ENCODE results near the gene NAMPT. TPM values are rescaled to one million over a fixed set of nuclear protein-coding genes. Genes with fewer than 3 reads are reported as not detected.

The NAMPT gene
- total and polyA plus RNA-seq, 8 donors = 32.6 to 425 (median 41.0) TPM

- no peak for ATAC-seq
- Histone ChIP-seq H3K4me1 (peaks cover 0 to 36% of the 10 kb centered on the region in 2 donors), H3K27ac (no peak overlapping the region), H3K4me3 (no peak overlapping the region), H3K27me3 (no peaks in the 10 kb centered on the region), H3K36me3 (peaks cover 0 to 100% of the 10 kb centered on the region in 2 donors), H3K9me3 (no peaks in the 10 kb centered on the region)
- DNase-seq = no peak
- intact Hi-C loops (cut with DNase I) = no loop called here
- no peak for TF ChIP-seq CTCF (IDR thresholded peaks at IDR 0.05)
Observed at GRCh38 chr7:106265133-106265532, 19.6 kb downstream of the NAMPT start.

GRCh38 chr7:106262221-106262881, 22.4 kb downstream of the NAMPT start:
- no peak for TF ChIP-seq CTCF (IDR thresholded peaks at IDR 0.05)
- intact Hi-C loops (cut with DNase I) = no loop called here
- Histone ChIP-seq H3K36me3 (peaks cover 0 to 100% of the 10 kb centered on the region in 2 donors), H3K4me3 (no peak overlapping the region), H3K27ac (no peak overlapping the region), H3K27me3 (no peaks in the 10 kb centered on the region), H3K9me3 (no peaks in the 10 kb centered on the region), H3K4me1 (peaks cover 0 to 43% of the 10 kb centered on the region in 2 donors)
- DNase-seq (no peak), ATAC-seq (no peak)

GRCh38 chr7:106260136-106260561, 24.6 kb downstream of the NAMPT start:
- no peak for ATAC-seq
- peaks cover 0 to 48% of the 10 kb centered on the region in 2 donors for H3K4me1 ChIP-seq
- no peak overlapping the region for H3K27ac ChIP-seq
- no peak for TF ChIP-seq CTCF (IDR thresholded peaks at IDR 0.05)
- H3K36me3 ChIP-seq = peaks cover 0 to 100% of the 10 kb centered on the region in 2 donors
- no peaks in the 10 kb centered on the region for H3K9me3 ChIP-seq
- H3K4me3 ChIP-seq = no peak overlapping the region
- no peaks in the 10 kb centered on the region for H3K27me3 ChIP-seq
- intact Hi-C loops (cut with DNase I) = no loop called here
- DNase-seq = no peak

- Histone ChIP-seq H3K4me3 (no peak overlapping the region), H3K36me3 (peaks cover 0 to 100% of the 10 kb centered on the region in 2 donors), H3K27ac (no peak overlapping the region), H3K9me3 (no peaks in the 10 kb centered on the region), H3K27me3 (no peaks in the 10 kb centered on the region), H3K4me1 (peaks cover 0 to 42% of the 10 kb centered on the region in 2 donors)
- DNase-seq = no peak
- no peak for TF ChIP-seq CTCF (IDR thresholded peaks at IDR 0.05)
- no peak for ATAC-seq
- intact Hi-C loops (cut with DNase I) = no loop called here
Observed at GRCh38 chr7:106258789-106259188, 26.0 kb downstream of the NAMPT start.

GRCh38 chr7:106257752-106258151, 27.0 kb downstream of the NAMPT start:
- no peaks in the 10 kb centered on the region for H3K27me3 ChIP-seq
- H3K27ac ChIP-seq = no peak overlapping the region
- DNase-seq = no peak
- peak; percentile 25 for ATAC-seq
- intact Hi-C loops (cut with DNase I) = no loop called here
- H3K4me1 ChIP-seq = peaks cover 0 to 38% of the 10 kb centered on the region in 2 donors
- H3K9me3 ChIP-seq = no peaks in the 10 kb centered on the region
- H3K4me3 ChIP-seq = no peak overlapping the region
- no peak for TF ChIP-seq CTCF (IDR thresholded peaks at IDR 0.05)
- H3K36me3 ChIP-seq = peaks cover 0 to 100% of the 10 kb centered on the region in 2 donors

All from left lung (tissue), 10 donors.